ENCODE results near the gene UBAC1. TPM values are rescaled to one million over a fixed set of nuclear protein-coding genes. Genes with fewer than 3 reads are reported as not detected.

Gene UBAC1
- total RNA-seq, 1 experiment from 2014 or later = 54.8 TPM

GRCh38 chr9:135956802-135957174 lies 4.4 kb downstream of the UBAC1 start:
- CTCF ChIA-PET = no interaction called here
- H3K4me1 ChIP-seq (ENCODE audit: control insufficient read depth in 1 of 2, insufficient read depth in 2 of 2, low read length in 2 of 2) = peaks cover 17 to 27% of the 10 kb centered on the region in 2 experiments
- H4K20me1 ChIP-seq (ENCODE audit: insufficient read depth) = no peaks in the 10 kb centered on the region
- peaks cover 10 to 19% of the 10 kb centered on the region in 2 experiments; a peak in 3 of 4 replicates for H3K36me3 ChIP-seq (ENCODE audit: control insufficient read depth in 1 of 2, insufficient read depth in 2 of 2, low read length in 2 of 2)
- POLR2A ChIA-PET = no interaction called here
- RAD21 ChIA-PET (ENCODE audit: low non-redundant PET in 1 of 2, low total read pairs in 2 of 2, uncharacterized antibody in 2 of 2, unreplicated experiment in 2 of 2) = no interaction called here
- no peak for ATAC-seq
- DNase-seq (ENCODE audit: low read depth, low spot score) = no peak
- intact Hi-C loops (cut with micrococcal nuclease) = loop anchor here (10.0 kb wide), 1 partner anchor 92 kb away; no protein-coding TSS in a partner anchor
- no peak overlapping the region for H3K4me3 ChIP-seq (replicated peaks in 1 of 2; ENCODE audit: low read depth in 1 of 2, low read length in 2 of 2)
- no peak overlapping the region for H3K4me2 ChIP-seq (ENCODE audit: low read length)
- no TSS peak for BruUV-seq (replicated peaks)
- no peak overlapping the region for H2AFZ ChIP-seq (ENCODE audit: low read depth, low read length, poor library complexity, severe bottlenecking)
- H3K9me2 ChIP-seq (ENCODE audit: insufficient read depth) = no peaks in the 10 kb centered on the region
- H3K79me2 ChIP-seq (ENCODE audit: insufficient read depth, low read length) = peaks cover 61% of the 10 kb centered on the region
- no peak overlapping the region for H3K27ac ChIP-seq (ENCODE audit: low read depth, low read length)
- no peak for TF ChIP-seq EZH2 (IDR thresholded peaks at IDR 0.05)
- TF ChIP-seq CTCF (IDR thresholded peaks at IDR 0.05 in 2 of 3, conservative IDR thresholded peaks at IDR 0.05 in 1 of 3; ENCODE audit: borderline replicate concordance in 1 of 3, insufficient read depth in 1 of 3, low read depth in 2 of 3, low read length in 2 of 3) = no peak
- no peak for TF ChIP-seq FOSL1 (IDR thresholded peaks at IDR 0.05; ENCODE audit: low read depth)
- no peak for TF ChIP-seq EGR1 (IDR thresholded peaks at IDR 0.05; ENCODE audit: low read depth)
- TF ChIP-seq SRF (IDR thresholded peaks at IDR 0.05; ENCODE audit: low read depth) = no peak
- TF ChIP-seq CBX3 (IDR thresholded peaks at IDR 0.05; ENCODE audit: low read depth) = no peak
- TF ChIP-seq TCF7L2 (IDR thresholded peaks at IDR 0.05; ENCODE audit: borderline replicate concordance, extremely low read depth, insufficient read depth, insufficient read length) = no peak
- H3K9me3 ChIP-seq (ENCODE audit: control insufficient read depth in 1 of 2, insufficient read depth in 1 of 2, low read depth in 1 of 2, low read length in 2 of 2) = no peaks in the 10 kb centered on the region
- no peak overlapping the region for H3K9ac ChIP-seq (ENCODE audit: low read length)
- no peaks in the 10 kb centered on the region for H3K27me3 ChIP-seq (ENCODE audit: insufficient read depth, low read length)
